ENCODE data around the gene CYP11A1. TPM values are rescaled to one million over a fixed set of nuclear protein-coding genes. Genes with fewer than 3 reads are reported as not detected.

Gene CYP11A1
- total and polyA plus RNA-seq, 7 donors, result 0.14 to 5.0 (median 0.61) TPM

GRCh38 chr15:74386496-74387140, 19.2 kb upstream of the CYP11A1 start:
- no peaks in the 10 kb centered on the region for H3K4me1 ChIP-seq
- no peaks in the 10 kb centered on the region for H3K36me3 ChIP-seq (ENCODE audit: insufficient read depth in 1 of 2, low read depth in 1 of 2)
- intact Hi-C loops (cut with DNase I), result no loop called here
- ATAC-seq, result no peak
- no peak overlapping the region for H3K4me3 ChIP-seq
- H3K27ac ChIP-seq, result no peak overlapping the region
- WGBS, 3 donors, result 66 to 71% (median 68%) methylated on average over 15 of the region's 15 CpGs
- no peak for TF ChIP-seq CTCF (IDR thresholded peaks at IDR 0.05)
- no peaks in the 10 kb centered on the region for H3K9me3 ChIP-seq
- H3K27me3 ChIP-seq (ENCODE audit: insufficient read depth in 3 of 3, low read length in 2 of 3), result no peaks in the 10 kb centered on the region
- no peak for DNase-seq

- no peak overlapping the region for H3K27ac ChIP-seq
- DNase-seq (peak in 1 of 2 donors; percentile 45), ATAC-seq (peak in 2 of 4 donors; percentile 17 to 28)
- H3K9me3 ChIP-seq, result no peaks in the 10 kb centered on the region
- no peaks in the 10 kb centered on the region for H3K36me3 ChIP-seq (ENCODE audit: insufficient read depth in 1 of 2, low read depth in 1 of 2)
- no peaks in the 10 kb centered on the region for H3K27me3 ChIP-seq (ENCODE audit: insufficient read depth in 3 of 3, low read length in 2 of 3)
- 48 to 68% (median 68%) methylated on average over 6 of the region's 6 CpGs for WGBS, 3 donors
- H3K4me1 ChIP-seq, result no peaks in the 10 kb centered on the region
- intact Hi-C loops (cut with DNase I), result no loop called here
- no peak for TF ChIP-seq CTCF (IDR thresholded peaks at IDR 0.05)
- no peak overlapping the region for H3K4me3 ChIP-seq
These were observed 18.3 kb upstream of the CYP11A1 start for GRCh38 chr15:74385733-74386132.

GRCh38 chr15:74384881-74385643, 17.6 kb upstream of the CYP11A1 start:
- 50 to 53% (median 53%) methylated on average over 8 of the region's 8 CpGs for WGBS, 3 donors
- H3K27me3 ChIP-seq (ENCODE audit: insufficient read depth in 3 of 3, low read length in 2 of 3), result no peaks in the 10 kb centered on the region
- no peak overlapping the region for H3K4me3 ChIP-seq
- no peaks in the 10 kb centered on the region for H3K36me3 ChIP-seq (ENCODE audit: insufficient read depth in 1 of 2, low read depth in 1 of 2)
- intact Hi-C loops (cut with DNase I), result loop anchor here in 1 of 2 donors (5.0 kb wide), 1 partner anchor 102 kb away; no protein-coding TSS in a partner anchor
- TF ChIP-seq CTCF (IDR thresholded peaks at IDR 0.05), result no peak
- ATAC-seq (peak in 3 of 4 donors; percentile 34 to 38 (median 37)), DNase-seq (peak in 1 of 2 donors; percentile 61)
- H3K4me1 ChIP-seq, result no peaks in the 10 kb centered on the region
- no peaks in the 10 kb centered on the region for H3K9me3 ChIP-seq
- H3K27ac ChIP-seq, result no peak overlapping the region

GRCh38 chr15:74384566-74384880, 17.1 kb upstream of the CYP11A1 start:
- ATAC-seq (no peak), DNase-seq (peak in 1 of 2 donors; percentile 26)
- Histone ChIP-seq H3K27ac (no peak overlapping the region), H3K36me3 (ENCODE audit: insufficient read depth in 1 of 2, low read depth in 1 of 2) (no peaks in the 10 kb centered on the region), H3K9me3 (no peaks in the 10 kb centered on the region), H3K4me1 (no peaks in the 10 kb centered on the region), H3K4me3 (no peak overlapping the region), H3K27me3 (ENCODE audit: insufficient read depth in 3 of 3, low read length in 2 of 3) (no peaks in the 10 kb centered on the region)
- 42 to 59% (median 50%) methylated on average over 3 of the region's 3 CpGs for WGBS, 3 donors
- intact Hi-C loops (cut with DNase I), result loop anchor here in 1 of 2 donors (5.0 kb wide), 1 partner anchor 103 kb away; no protein-coding TSS in a partner anchor
- no peak for TF ChIP-seq CTCF (IDR thresholded peaks at IDR 0.05)

Data from psoas muscle (tissue), 8 donors.